PC-3 (cell line): ENCODE data around the gene AMPD2. TPM values are rescaled to one million over a fixed set of nuclear protein-coding genes. Genes with fewer than 3 reads are reported as not detected.

Experiments used
- ATAC-seq: fragments of 200-7000 bp; cut with Tn5 transposase; 2 replicates; pipeline ENCODE4 v1.9.1; 2020; ENCODE audit warnings: mild to moderate bottlenecking, moderate library complexity
- BruUV-seq: library from RNA; stranded (reverse); fragments of 400-500 nt; replicated peaks from 2 replicates; lab custom pipeline; 2021; lab: Mats Ljungman, UMichigan
- CTCF ChIA-PET: fragments of 300-600 bp; sonication (Branson Sonifier 250); formaldehyde crosslinking; loops from one replicate; lab custom pipeline; 2022; ENCODE audit warnings: antibody characterized with exemption; lab: Charles Lee
- POLR2A ChIA-PET: fragments of 300-600 bp; sonication (Branson Sonifier 250); formaldehyde crosslinking; loops from one replicate; lab custom pipeline; 2022; ENCODE audit warnings: antibody characterized with exemption; ENCODE audit not compliant: unreplicated experiment; lab: Charles Lee
- DNase-seq: peaks from one replicate; pipeline ENCODE4 v3.0.0-alpha.2; 2015
- H2AFZ ChIP-seq: fragments of 300-600 bp; sonication (generic); 2 replicates; pipeline ENCODE4 v1.6.0; 2016; ENCODE audit warnings: antibody characterized with exemption, low read length
- H3F3A ChIP-seq: fragments of 300-600 bp; sonication (generic); one replicate; pipeline ENCODE4 v1.6.0; 2017; ENCODE audit warnings: antibody characterized with exemption, low read length, control low read depth, mild to moderate bottlenecking; ENCODE audit not compliant: unreplicated experiment
- H3K27ac ChIP-seq: fragments of 300-600 bp; sonication (generic); 2 replicates; pipeline ENCODE4 v1.5.1; 2016; ENCODE audit warnings: mild to moderate bottlenecking, low read length
- H3K27me3 ChIP-seq: fragments of 300-600 bp; sonication (generic); 2 replicates; pipeline ENCODE4 v1.6.1; 2016; ENCODE audit warnings: low read length, mixed read lengths
- H3K36me3 ChIP-seq: fragments of 300-600 bp; sonication (generic); 2 replicates; pipeline ENCODE4 v1.6.1; 2016; ENCODE audit warnings: low read depth, mixed run types, low read length, mixed read lengths
- H3K4me1 ChIP-seq: fragments of 300-600 bp; sonication (generic); 2 replicates; pipeline ENCODE4 v1.5.1; 2016; ENCODE audit warnings: low read length; ENCODE audit not compliant: insufficient read depth
- H3K4me2 ChIP-seq: fragments of 300-600 bp; sonication (generic); 2 replicates; pipeline ENCODE4 v1.6.0; 2016; ENCODE audit warnings: low read length
- H3K4me3 ChIP-seq: fragments of 300-600 bp; sonication (generic); 2 replicates; pipeline ENCODE4 v1.5.1; 2016; ENCODE audit warnings: mild to moderate bottlenecking, low read length, mixed read lengths
- H3K79me2 ChIP-seq: fragments of 300-600 bp; sonication (generic); 2 replicates; pipeline ENCODE4 v1.6.1; 2017; ENCODE audit warnings: low read length, mixed read lengths
- H3K9ac ChIP-seq: fragments of 300-600 bp; sonication (generic); 2 replicates; pipeline ENCODE4 v1.6.0; 2016; ENCODE audit warnings: mild to moderate bottlenecking, low read length
- H3K9me2 ChIP-seq: fragments of 300-600 bp; sonication (generic); replicated peaks from 2 replicates; pipeline ENCODE4 v1.6.1; 2016; ENCODE audit warnings: mixed run types, low read length, mixed read lengths
- H3K9me3 ChIP-seq: fragments of 300-600 bp; sonication (generic); 2 replicates; pipeline ENCODE4 v1.6.1; 2016; ENCODE audit warnings: low read length, mixed read lengths
- H4K20me1 ChIP-seq: fragments of 300-600 bp; sonication (generic); 2 replicates; pipeline ENCODE4 v1.6.1; 2016; ENCODE audit warnings: low read length, mixed read lengths
- CTCF ChIP-seq: fragments of 300-600 bp; sonication (generic); conservative IDR thresholded peaks from 2 replicates; pipeline ENCODE4 v1.5.1; 2017; ENCODE audit warnings: antibody characterized with exemption, low read depth, mild to moderate bottlenecking, low read length
- EZH2 ChIP-seq: fragments of 300-600 bp; sonication (generic); IDR thresholded peaks from one replicate; pipeline ENCODE4 v1.6.1; 2017; ENCODE audit warnings: antibody characterized with exemption, mild to moderate bottlenecking, low read length; ENCODE audit not compliant: unreplicated experiment
- EZH2phosphoT487 ChIP-seq: fragments of 300-600 bp; sonication (generic); IDR thresholded peaks from 2 replicates; pipeline ENCODE4 v1.6.1; 2018; ENCODE audit warnings: mild to moderate bottlenecking, antibody characterized with exemption, low read length, borderline replicate concordance
- intact Hi-C: fragments of 100-400 bp; cut with micrococcal nuclease; formaldehyde crosslinking; loops from 2 replicates; pipeline ENCODE4 v1.9.0; 2023
- total RNA-seq: library from RNA; depleted of rRNA; stranded (reverse); fragments of >200 nt; gene quantifications from 2 replicates; pipeline ENCODE4 v1.2.3, GENCODE V29; 2014

Gene AMPD2
- total RNA-seq, 1 experiment from 2014 or later = 75.3 TPM

GRCh38 chr1:109613361-109614147 lies 6.1 kb upstream of the AMPD2 start:
- intact Hi-C loops = no loop called here
- Histone ChIP-seq H3K9me2 (no peaks in the 10 kb centered on the region), H3K4me1 (0 out of 2 replicates have a peak, but pooled peaks cover 7% of the 10 kb centered on the region), H2AFZ (no peak overlapping the region), H3K9me3 (no peaks in the 10 kb centered on the region), H3K36me3 (no peaks in the 10 kb centered on the region), H3K27me3 (no peaks in the 10 kb centered on the region), H3K4me2 (no peak overlapping the region), H3K4me3 (no peak overlapping the region), H3K27ac (no peak overlapping the region), H3F3A (no peaks in the 10 kb centered on the region), H4K20me1 (no peaks in the 10 kb centered on the region), H3K79me2 (no peaks in the 10 kb centered on the region), H3K9ac (no peak overlapping the region)
- CTCF ChIA-PET = no interaction called here
- ATAC-seq = no peak
- TF ChIP-seq EZH2phosphoT487 (no peak), EZH2 (no peak), CTCF (no peak)
- POLR2A ChIA-PET = interaction anchor here (0.6 kb wide), 1 partner anchor 58 kb away, joined by 3 read pairs; no protein-coding TSS in a partner anchor
- no peak for DNase-seq
- BruUV-seq = no TSS peak

- ChIA-PET CTCF (no interaction called here), POLR2A (interaction anchor here (0.6 kb wide), 2 partner anchors 113 to 132 kb away, joined by 3 read pairs; partner anchors contain the start of gene ATXN7L2)
- TF ChIP-seq CTCF (no peak), EZH2phosphoT487 (no peak), EZH2 (no peak)
- Histone ChIP-seq H3F3A (no peaks in the 10 kb centered on the region), H3K4me2 (no peak overlapping the region), H3K9me3 (no peaks in the 10 kb centered on the region), H3K79me2 (peaks cover 13% of the 10 kb centered on the region), H3K36me3 (no peaks in the 10 kb centered on the region), H3K9ac (no peak overlapping the region), H3K9me2 (no peaks in the 10 kb centered on the region), H3K4me1 (peaks cover 15% of the 10 kb centered on the region), H2AFZ (no peak overlapping the region), H3K4me3 (no peak overlapping the region), H3K27me3 (no peaks in the 10 kb centered on the region), H3K27ac (no peak overlapping the region), H4K20me1 (no peaks in the 10 kb centered on the region)
- DNase-seq (no peak), ATAC-seq (no peak)
- BruUV-seq = no TSS peak
- intact Hi-C loops = no loop called here
Measured at GRCh38 chr1:109615879-109616278, 3.8 kb upstream of the AMPD2 start.

GRCh38 chr1:109616391-109616790 lies 3.2 kb upstream of the AMPD2 start:
- Histone ChIP-seq H2AFZ (no peak overlapping the region), H3K36me3 (no peaks in the 10 kb centered on the region), H3K79me2 (peaks cover 18% of the 10 kb centered on the region), H3K9me2 (no peaks in the 10 kb centered on the region), H3F3A (no peaks in the 10 kb centered on the region), H3K4me2 (no peak overlapping the region), H4K20me1 (no peaks in the 10 kb centered on the region; the same call in 1 of the 2 replicates), H3K27ac (no peak overlapping the region), H3K27me3 (no peaks in the 10 kb centered on the region), H3K4me3 (no peak overlapping the region), H3K4me1 (peaks cover 16% of the 10 kb centered on the region), H3K9ac (no peak overlapping the region), H3K9me3 (no peaks in the 10 kb centered on the region)
- TF ChIP-seq EZH2phosphoT487 (no peak), CTCF (no peak)
- ChIA-PET POLR2A (interaction anchor here (0.6 kb wide), 2 partner anchors 113 to 133 kb away, joined by 3 read pairs; partner anchors contain the start of gene ATXN7L2), CTCF (no interaction called here)
- ATAC-seq = no peak
- intact Hi-C loops = no loop called here
- DNase-seq = no peak
- BruUV-seq = no TSS peak
